ENCODE data around the gene C3orf33. TPM values are rescaled to one million over a fixed set of nuclear protein-coding genes. Genes with fewer than 3 reads are reported as not detected.
A peak's percentile ranks its signal among the peaks of the same experiment; 100 is the strongest.

Gene C3orf33
- total and polyA plus RNA-seq, 2 experiments from 2014 or later = 6.4 to 9.4 TPM

DNA sequence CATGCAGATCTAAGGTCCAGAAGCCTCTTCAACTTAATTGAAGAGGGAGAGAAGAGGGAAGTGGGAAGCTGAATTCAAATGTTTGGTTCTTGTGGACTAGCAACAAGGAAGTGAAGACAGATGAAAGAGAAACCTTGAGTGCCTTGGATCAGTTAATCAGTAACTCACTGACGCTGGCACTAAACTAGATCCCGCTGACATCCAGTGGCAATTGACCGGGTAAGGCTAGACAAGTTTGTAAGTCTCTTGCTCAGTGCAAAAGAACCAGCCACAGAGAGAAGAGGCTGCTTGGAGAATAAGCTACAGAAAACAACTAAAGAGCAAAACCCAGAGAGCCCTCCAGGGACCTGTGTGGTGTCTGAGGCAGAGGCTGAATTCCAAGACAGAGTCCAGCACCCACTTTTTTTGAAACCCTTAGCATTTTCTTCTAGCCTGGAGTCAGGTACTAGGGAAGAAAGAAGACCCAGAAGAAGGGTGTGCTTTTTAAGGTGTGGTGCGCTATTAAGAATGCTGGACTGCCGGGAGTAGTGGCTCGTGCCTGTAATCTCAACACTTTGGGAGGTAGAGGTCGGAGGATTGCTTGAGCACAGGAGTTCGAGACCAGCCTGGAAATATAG is 68.1 kb downstream of the C3orf33 start:
- no peaks in the 10 kb centered on the region for H3K27me3 ChIP-seq
- 48% methylated on average over 8 of the region's 8 CpGs for WGBS (ENCODE audit: low lambda C conversion rate, missing lambda C conversion rate)
- no peaks in the 10 kb centered on the region for H4K20me1 ChIP-seq (ENCODE audit: insufficient read depth, poor library complexity, severe bottlenecking)
- peak overlapping the region; percentile 74 for H3K4me2 ChIP-seq
- DNase-seq (ENCODE audit: low spot score) = peak; percentile 83
- no peak overlapping the region for H3K4me3 ChIP-seq
- no peaks in the 10 kb centered on the region for H3K9me3 ChIP-seq (ENCODE audit: low read depth)
- H2AFZ ChIP-seq = no peak overlapping the region
- no peaks in the 10 kb centered on the region for H3K36me3 ChIP-seq (replicated peaks; ENCODE audit: insufficient read depth, low read depth)
- peaks cover 3% of the 10 kb centered on the region for H3K4me1 ChIP-seq (ENCODE audit: insufficient read depth)
- no peaks in the 10 kb centered on the region for H3K79me2 ChIP-seq
- H3K9me2 ChIP-seq (replicated peaks; ENCODE audit: insufficient read depth) = no peaks in the 10 kb centered on the region
- peak overlapping the region; percentile 86 for H3K27ac ChIP-seq
- TF ChIP-seq, protein P1, sequence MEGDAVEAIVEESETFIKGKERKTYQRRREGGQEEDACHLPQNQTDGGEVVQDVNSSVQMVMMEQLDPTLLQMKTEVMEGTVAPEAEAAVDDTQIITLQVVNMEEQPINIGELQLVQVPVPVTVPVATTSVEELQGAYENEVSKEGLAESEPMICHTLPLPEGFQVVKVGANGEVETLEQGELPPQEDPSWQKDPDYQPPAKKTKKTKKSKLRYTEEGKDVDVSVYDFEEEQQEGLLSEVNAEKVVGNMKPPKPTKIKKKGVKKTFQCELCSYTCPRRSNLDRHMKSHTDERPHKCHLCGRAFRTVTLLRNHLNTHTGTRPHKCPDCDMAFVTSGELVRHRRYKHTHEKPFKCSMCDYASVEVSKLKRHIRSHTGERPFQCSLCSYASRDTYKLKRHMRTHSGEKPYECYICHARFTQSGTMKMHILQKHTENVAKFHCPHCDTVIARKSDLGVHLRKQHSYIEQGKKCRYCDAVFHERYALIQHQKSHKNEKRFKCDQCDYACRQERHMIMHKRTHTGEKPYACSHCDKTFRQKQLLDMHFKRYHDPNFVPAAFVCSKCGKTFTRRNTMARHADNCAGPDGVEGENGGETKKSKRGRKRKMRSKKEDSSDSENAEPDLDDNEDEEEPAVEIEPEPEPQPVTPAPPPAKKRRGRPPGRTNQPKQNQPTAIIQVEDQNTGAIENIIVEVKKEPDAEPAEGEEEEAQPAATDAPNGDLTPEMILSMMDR (IDR thresholded peaks at IDR 0.05; ENCODE audit: poor library complexity) = no peak

DNA sequence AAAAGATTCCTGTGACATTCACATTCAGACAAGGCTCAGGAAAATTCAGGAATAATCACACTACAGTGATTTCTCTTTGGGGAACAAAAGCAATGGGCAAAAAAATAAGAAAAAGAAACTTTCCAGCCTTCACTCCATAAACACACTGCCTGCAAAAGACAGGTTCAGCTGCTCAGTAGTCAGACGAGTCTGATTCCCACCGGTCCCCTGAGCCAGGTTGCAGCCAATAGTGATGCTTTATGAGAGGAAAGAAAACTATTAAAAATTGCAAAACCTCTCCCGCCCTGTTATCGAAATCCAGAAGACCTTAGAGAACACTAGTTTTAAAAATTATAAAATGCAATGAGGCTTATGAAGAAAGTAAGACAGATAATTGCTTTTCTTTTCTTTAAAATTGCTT is 69.7 kb downstream of the C3orf33 start:
- H3K4me3 ChIP-seq = no peak overlapping the region
- no peaks in the 10 kb centered on the region for H3K27me3 ChIP-seq
- TF ChIP-seq EZH2phosphoT487 (IDR thresholded peaks at IDR 0.05; ENCODE audit: low read depth, severe bottlenecking, unreplicated experiment) = no peak
- TF ChIP-seq EZH2 (IDR thresholded peaks at IDR 0.05; ENCODE audit: borderline replicate concordance) = no peak
- TF ChIP-seq, protein P1 (IDR thresholded peaks at IDR 0.05; ENCODE audit: poor library complexity) = no peak
- no peaks in the 10 kb centered on the region for H4K20me1 ChIP-seq (ENCODE audit: insufficient read depth, poor library complexity, severe bottlenecking)
- 73% methylated on average over 4 of the region's 4 CpGs for WGBS (ENCODE audit: low lambda C conversion rate, missing lambda C conversion rate)
- H3K4me2 ChIP-seq = no peak overlapping the region
- peak overlapping the region; percentile 77 for H3K27ac ChIP-seq
- no peaks in the 10 kb centered on the region for H3K9me3 ChIP-seq (ENCODE audit: low read depth)
- H2AFZ ChIP-seq = peak overlapping the region; percentile 8
- DNase-seq (ENCODE audit: low spot score) = no peak
- no peaks in the 10 kb centered on the region for H3K79me2 ChIP-seq
- no peaks in the 10 kb centered on the region for H3K36me3 ChIP-seq (replicated peaks; ENCODE audit: insufficient read depth, low read depth)
- peaks cover 3% of the 10 kb centered on the region for H3K4me1 ChIP-seq (ENCODE audit: insufficient read depth)
- no peaks in the 10 kb centered on the region for H3K9me2 ChIP-seq (replicated peaks; ENCODE audit: insufficient read depth)

DNA sequence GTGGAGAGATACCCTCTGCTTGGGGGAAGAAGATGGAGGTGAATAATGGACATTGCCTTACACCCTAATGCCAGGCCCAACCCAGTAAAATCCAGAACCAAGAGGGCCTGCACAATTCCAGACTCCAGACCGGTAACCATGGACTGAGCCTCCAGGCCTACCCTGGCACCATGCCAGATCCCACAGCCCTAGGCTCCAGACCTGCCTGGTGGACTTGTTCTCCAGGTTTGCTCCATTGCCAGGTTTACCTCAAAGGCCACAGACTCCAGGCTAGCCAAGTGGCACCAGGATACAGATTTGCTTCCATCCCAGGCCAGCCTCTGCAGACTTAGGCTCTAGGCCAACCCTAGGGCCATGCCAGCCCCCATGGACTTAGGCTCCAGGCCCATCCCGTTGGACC is 75.2 kb downstream of the C3orf33 start:
- Histone ChIP-seq H3K4me3 (no peak overlapping the region), H3K9me2 (replicated peaks; ENCODE audit: insufficient read depth) (no peaks in the 10 kb centered on the region), H3K27ac (no peak overlapping the region), H3K36me3 (replicated peaks; ENCODE audit: insufficient read depth, low read depth) (no peaks in the 10 kb centered on the region), H4K20me1 (ENCODE audit: insufficient read depth, poor library complexity, severe bottlenecking) (no peaks in the 10 kb centered on the region), H3K9me3 (ENCODE audit: low read depth) (no peaks in the 10 kb centered on the region), H3K4me2 (no peak overlapping the region), H3K79me2 (no peaks in the 10 kb centered on the region), H2AFZ (no peak overlapping the region), H3K4me1 (ENCODE audit: insufficient read depth) (no peaks in the 10 kb centered on the region), H3K27me3 (no peaks in the 10 kb centered on the region)
- TF ChIP-seq EZH2phosphoT487 (IDR thresholded peaks at IDR 0.05; ENCODE audit: low read depth, severe bottlenecking, unreplicated experiment) (no peak), EZH2 (IDR thresholded peaks at IDR 0.05; ENCODE audit: borderline replicate concordance) (no peak)
- TF ChIP-seq, protein P1 (IDR thresholded peaks at IDR 0.05; ENCODE audit: poor library complexity) = no peak
- no peak for DNase-seq (ENCODE audit: low spot score)
- 96% methylated on average over 2 of the region's 2 CpGs for WGBS (ENCODE audit: low lambda C conversion rate, missing lambda C conversion rate)

DNA sequence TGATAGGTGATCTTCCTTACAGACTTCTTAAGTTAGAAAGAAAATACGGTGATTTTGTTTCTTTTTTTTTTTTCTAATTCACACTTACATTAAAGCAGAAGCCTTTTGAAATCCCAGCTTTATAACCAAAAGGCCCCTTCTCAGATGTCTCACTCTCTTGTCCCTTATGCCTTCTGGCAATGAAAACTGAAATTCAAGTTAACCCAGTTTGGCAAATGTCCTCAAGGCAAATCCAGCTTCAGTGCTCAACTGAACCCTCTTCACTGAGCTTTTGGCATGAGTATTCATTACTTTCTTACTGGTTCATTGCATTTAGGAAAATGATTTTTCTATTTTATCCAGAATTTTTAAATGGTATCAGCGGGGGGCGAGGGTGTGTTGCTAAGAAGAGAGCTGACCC is 78.2 kb downstream of the C3orf33 start:
- Histone ChIP-seq H3K9me2 (replicated peaks; ENCODE audit: insufficient read depth) (no peaks in the 10 kb centered on the region), H4K20me1 (ENCODE audit: insufficient read depth, poor library complexity, severe bottlenecking) (no peaks in the 10 kb centered on the region), H3K27me3 (no peaks in the 10 kb centered on the region), H3K36me3 (replicated peaks; ENCODE audit: insufficient read depth, low read depth) (no peaks in the 10 kb centered on the region), H3K9me3 (ENCODE audit: low read depth) (no peaks in the 10 kb centered on the region), H3K4me3 (no peak overlapping the region), H3K4me2 (no peak overlapping the region), H3K4me1 (ENCODE audit: insufficient read depth) (no peaks in the 10 kb centered on the region), H2AFZ (no peak overlapping the region), H3K79me2 (no peaks in the 10 kb centered on the region), H3K27ac (no peak overlapping the region)
- no peak for TF ChIP-seq EZH2 (IDR thresholded peaks at IDR 0.05; ENCODE audit: borderline replicate concordance)
- TF ChIP-seq EZH2phosphoT487 (IDR thresholded peaks at IDR 0.05; ENCODE audit: low read depth, severe bottlenecking, unreplicated experiment) = no peak
- TF ChIP-seq, protein P1 (IDR thresholded peaks at IDR 0.05; ENCODE audit: poor library complexity) = no peak
- 92% methylated on average over 3 of the region's 3 CpGs for WGBS (ENCODE audit: low lambda C conversion rate, missing lambda C conversion rate)
- DNase-seq (ENCODE audit: low spot score) = no peak

Measured in hepatocyte (in vitro differentiated cells).